GM18909 (cell line): ENCODE results near the gene NFATC4.

ENCODE experiments used
- ATAC-seq: cut with Tn5 transposase; IDR thresholded peaks from one replicate; pipeline ENCODE4 v1.9.1; 2021; ENCODE audit warnings: mild to moderate bottlenecking; ENCODE audit not compliant: unreplicated experiment, poor library complexity

The NFATC4 gene

DNA sequence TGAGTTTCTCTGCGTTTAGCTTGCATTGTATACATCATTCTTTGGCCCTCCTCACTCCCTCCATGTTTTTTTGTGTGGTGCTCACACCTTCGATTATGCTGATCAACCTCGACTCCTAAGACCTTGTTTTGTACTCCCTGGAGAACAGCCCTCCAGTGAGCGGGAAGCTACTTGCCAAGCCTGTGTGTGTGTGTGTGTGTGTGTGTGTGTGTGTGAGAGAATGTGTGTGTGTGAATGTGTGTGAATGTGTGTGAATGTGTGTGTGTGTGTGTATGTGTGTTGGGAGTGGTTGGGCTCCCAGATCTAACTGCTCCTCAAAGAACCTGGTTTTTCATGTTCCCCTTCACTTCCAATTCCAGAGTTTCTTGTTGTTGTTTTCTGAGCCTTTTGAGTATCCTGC, 36.8 kb downstream of the NFATC4 start:
- no peak for ATAC-seq

DNA sequence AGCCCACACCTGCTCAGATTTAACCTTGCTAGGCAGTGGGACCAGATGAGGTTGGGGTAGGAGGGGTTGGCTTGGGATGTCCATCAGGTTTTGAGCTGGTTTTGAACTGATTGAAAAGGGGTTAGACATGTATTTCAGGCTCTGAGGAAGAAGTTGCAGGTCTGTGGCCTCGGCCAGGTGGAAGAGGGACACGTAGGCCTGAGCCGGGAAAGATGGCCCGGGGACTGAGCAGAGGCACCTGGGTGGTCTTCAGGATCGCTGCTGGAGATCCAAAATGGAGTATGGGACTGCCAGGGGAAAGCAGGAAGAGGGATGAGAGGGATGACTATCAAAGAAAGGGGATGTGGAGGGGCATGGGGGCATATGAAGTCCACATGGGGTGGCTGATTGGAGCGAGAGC, 38.4 kb downstream of the NFATC4 start:
- ATAC-seq, result no peak

- ATAC-seq, result no peak
These were observed 39.8 kb downstream of the NFATC4 start for GRCh38 chr14:24407608-24408325.

- ATAC-seq, result no peak
These were observed 40.8 kb downstream of the NFATC4 start for GRCh38 chr14:24408764-24409163.

- ATAC-seq, result no peak
These were observed 41.2 kb downstream of the NFATC4 start for GRCh38 chr14:24409192-24409591.

- ATAC-seq, result no peak
These were observed 42.0 kb downstream of the NFATC4 start for GRCh38 chr14:24409956-24410355.

DNA sequence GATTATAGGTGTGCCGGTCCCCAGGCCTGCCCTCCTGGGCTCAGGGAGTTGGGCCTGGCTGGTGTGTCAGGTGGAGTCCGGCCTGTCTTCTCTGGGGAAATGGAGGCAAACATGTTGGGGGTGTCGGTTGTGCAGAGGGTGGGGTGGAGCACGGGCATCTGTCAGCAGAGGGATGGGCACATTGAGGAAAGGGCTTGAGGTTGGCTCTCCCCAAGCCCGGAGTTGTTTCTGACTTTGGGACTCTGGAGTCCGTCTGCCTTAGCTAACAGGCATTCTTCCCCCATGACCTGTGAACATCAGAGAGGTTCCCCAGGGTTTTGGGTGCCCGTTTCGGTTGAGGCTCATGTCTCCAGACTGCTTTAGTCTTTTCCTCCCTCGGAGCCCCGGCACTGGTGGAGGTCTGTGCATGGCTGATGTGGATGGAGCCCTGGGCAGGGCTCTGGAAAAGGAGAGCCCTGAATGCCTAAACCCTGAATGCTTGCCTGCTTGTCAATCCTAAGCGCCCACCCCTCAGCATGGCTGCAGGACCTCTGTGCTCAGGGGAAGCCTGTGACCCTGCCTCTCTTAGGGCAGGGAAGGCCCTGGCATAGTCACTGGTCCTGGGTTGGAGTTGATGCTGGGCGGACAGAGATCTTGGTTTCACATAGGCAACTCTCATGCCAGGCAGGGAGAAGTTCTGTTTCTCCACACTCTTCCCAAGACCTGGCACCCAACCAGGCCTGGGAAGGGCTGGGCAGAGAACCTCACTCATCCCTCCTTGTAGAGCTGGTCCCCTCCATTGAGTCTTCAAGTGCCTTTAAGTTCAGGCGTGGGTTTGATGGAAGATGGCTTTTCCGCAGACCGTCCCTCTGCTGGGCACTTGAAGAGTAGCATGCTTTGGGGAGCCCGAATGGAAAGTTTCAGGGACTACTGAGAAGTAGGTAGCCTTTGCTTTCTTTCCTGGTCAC, 43.7 kb downstream of the NFATC4 start:
- ATAC-seq, result peak; percentile 64

DNA sequence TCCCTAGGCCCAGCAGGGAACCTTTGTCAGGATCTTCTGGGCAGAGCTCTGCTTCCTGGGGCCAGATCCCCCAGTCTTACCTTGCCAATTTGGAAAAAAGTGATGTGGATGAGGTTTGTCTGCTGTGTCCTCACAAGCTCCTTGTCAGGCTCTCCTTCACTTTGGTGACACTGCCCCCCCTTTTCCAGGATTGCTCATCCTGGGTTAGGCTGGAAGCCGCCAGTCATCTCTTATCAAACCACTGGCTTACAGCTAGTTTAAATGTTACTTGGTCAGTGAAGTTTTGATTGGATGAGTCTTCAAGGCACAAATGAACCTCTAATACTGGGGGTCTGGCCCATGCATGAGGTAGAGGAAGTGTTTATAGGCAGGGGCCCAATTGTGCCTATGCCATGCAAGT, 46.1 kb downstream of the NFATC4 start:
- no peak for ATAC-seq

- ATAC-seq, result no peak
These were observed 46.9 kb downstream of the NFATC4 start for GRCh38 chr14:24414732-24415420.

- ATAC-seq, result no peak
These were observed 47.7 kb downstream of the NFATC4 start for GRCh38 chr14:24415421-24416253.

- no peak for ATAC-seq
These were observed 48.4 kb downstream of the NFATC4 start for GRCh38 chr14:24416254-24416931.

- ATAC-seq, result no peak
These were observed 49.1 kb downstream of the NFATC4 start for GRCh38 chr14:24416932-24417619.

- ATAC-seq, result no peak
These were observed 50.0 kb downstream of the NFATC4 start for GRCh38 chr14:24417832-24418491.

GRCh38 chr14:24418492-24418873, 50.5 kb downstream of the NFATC4 start:
- no peak for ATAC-seq

DNA sequence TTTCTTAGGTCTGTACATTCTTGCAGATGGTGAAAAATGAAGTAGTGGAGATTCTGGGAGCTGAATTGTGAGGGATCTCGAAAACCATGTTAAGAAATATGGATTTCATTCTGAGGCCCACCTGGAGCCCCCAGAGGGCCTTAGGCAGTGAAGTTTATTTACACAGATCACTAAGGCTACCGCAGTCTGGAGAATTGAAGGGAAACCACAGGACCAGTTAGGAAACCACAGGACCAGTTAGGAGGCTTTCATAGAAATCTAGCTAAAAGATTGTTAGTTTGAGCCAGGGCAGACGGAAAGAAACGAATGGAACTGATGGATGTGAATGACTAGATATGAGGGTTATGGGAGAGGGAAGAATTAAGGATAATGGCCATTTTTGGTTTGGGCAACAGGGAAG, 54.3 kb downstream of the NFATC4 start:
- no peak for ATAC-seq

- ATAC-seq, result no peak
These were observed 55.0 kb downstream of the NFATC4 start for GRCh38 chr14:24422694-24423601.

GRCh38 chr14:24425704-24426103, 57.7 kb downstream of the NFATC4 start:
- ATAC-seq, result no peak
